ENCODE data around the gene SART3. TPM values are rescaled to one million over a fixed set of nuclear protein-coding genes. Genes with fewer than 3 reads are reported as not detected.

The SART3 gene
- total and polyA plus RNA-seq, 2 of the 13 experiments (the other 11 are each of a cell fraction or from before 2014, with no cell fraction given) = 16.1 to 69.9 TPM

- TF ChIP-seq HMG20A (CRISPR knock-in tag; IDR thresholded peaks at IDR 0.05; ENCODE audit: borderline replicate concordance) (peak; percentile 22; the same call in 1 of the 2 replicates), TFDP2 (CRISPR knock-in tag; IDR thresholded peaks at IDR 0.05) (0 out of 2 replicates have a peak, but pooled peaks have one; percentile 39), HDAC2 (CRISPR knock-in tag; IDR thresholded peaks at IDR 0.05) (peak; percentile 39), GATAD2A (CRISPR knock-in tag; IDR thresholded peaks at IDR 0.05) (peak; percentile 63), THAP11 (CRISPR knock-in tag; IDR thresholded peaks at IDR 0.05) (peak; percentile 48), HCFC1 (IDR thresholded peaks at IDR 0.05; ENCODE audit: low read depth, low read length) (no peak), SOX13 (IDR thresholded peaks at IDR 0.05) (no peak), SOX13 (CRISPR knock-in tag; conservative IDR thresholded peaks at IDR 0.05 in 1 of 2, IDR thresholded peaks at IDR 0.05 in 1 of 2) (peak in 1 of 2 experiments; percentile 61; a peak in 2 of 4 replicates), ATF7 (IDR thresholded peaks at IDR 0.05) (no peak), ATF7 (CRISPR knock-in tag; IDR thresholded peaks at IDR 0.05) (no peak), ESRRA (CRISPR knock-in tag; IDR thresholded peaks at IDR 0.05; ENCODE audit: low read depth) (0 out of 2 replicates have a peak, but pooled peaks have one; percentile 30), FOXO1 (CRISPR knock-in tag; IDR thresholded peaks at IDR 0.05) (0 out of 2 replicates have a peak, but pooled peaks have one; percentile 35), FOXA3 (CRISPR knock-in tag; IDR thresholded peaks at IDR 0.05) (0 out of 2 replicates have a peak, but pooled peaks have one; percentile 24), PRPF4 (IDR thresholded peaks at IDR 0.05; ENCODE audit: low read depth, low read length, poor library complexity, severe bottlenecking) (no peak), POLR2A (IDR thresholded peaks at IDR 0.05; ENCODE audit: insufficient read depth in 1 of 2, low read depth in 2 of 2, low read length in 2 of 2) (0 out of 4 replicates have a peak, but pooled peaks of 1 of the 2 experiments have one; percentile 26), BHLHE40 (IDR thresholded peaks at IDR 0.05; ENCODE audit: low read length) (peak; percentile 23; the same call in 1 of the 2 replicates), ZNF547 (CRISPR knock-in tag; IDR thresholded peaks at IDR 0.05) (no peak), SIN3A (IDR thresholded peaks at IDR 0.05; ENCODE audit: borderline replicate concordance, low read depth, low read length) (peak; percentile 71; the same call in 1 of the 2 replicates), ARID3A (IDR thresholded peaks at IDR 0.05; ENCODE audit: low read depth, low read length) (peak; percentile 41; the same call in 1 of the 2 replicates), ERF (CRISPR knock-in tag; IDR thresholded peaks at IDR 0.05) (0 out of 2 replicates have a peak, but pooled peaks have one; percentile 42), TOE1 (CRISPR knock-in tag; IDR thresholded peaks at IDR 0.05) (no peak), MLX (CRISPR knock-in tag; IDR thresholded peaks at IDR 0.05) (peak; percentile 22; the same call in 1 of the 2 replicates), YY1 (IDR thresholded peaks at IDR 0.05; ENCODE audit: insufficient read depth, insufficient replicate concordance, low read depth, low read length) (peak; percentile 57), IRF2 (CRISPR knock-in tag; IDR thresholded peaks at IDR 0.05) (peak; percentile 38; the same call in 1 of the 2 replicates), SMC3 (IDR thresholded peaks at IDR 0.05; ENCODE audit: low read length) (peak; percentile 94), DMAP1 (CRISPR knock-in tag; IDR thresholded peaks at IDR 0.05) (peak; percentile 25; the same call in 1 of the 2 replicates)
These were observed 2.3 kb upstream of the SART3 start (continued) for GRCh38 chr12:108563136-108563803.

All from HepG2 (cell line).